Activated CD4-positive, alpha-beta T cell treated with anti-CD3 and anti-CD28 coated beads for 36 hours (primary cell): Measurements from ENCODE around the gene HSD17B8. TPM values are rescaled to one million over a fixed set of nuclear protein-coding genes. Genes with fewer than 3 reads are reported as not detected.

Experiments
- ATAC-seq: fragments of 200-7000 bp; cut with Tn5 transposase; one replicate; pipeline ENCODE4 v1.10.0; 2021; ENCODE audit warnings: mild to moderate bottlenecking, moderate library complexity
- CTCF ChIA-PET: fragments of 350-600 bp; sonication (Branson Sonifier 250); formaldehyde crosslinking; loops from one replicate; lab custom pipeline; 2021; ENCODE audit warnings: antibody characterized with exemption; lab: Charles Lee
- POLR2A ChIA-PET: fragments of 350-600 bp; sonication (Branson Sonifier 250); formaldehyde crosslinking; loops from one replicate; lab custom pipeline; 2021; ENCODE audit warnings: antibody characterized with exemption, inconsistent platforms; lab: Charles Lee
- DNase-seq: peaks from one replicate; pipeline ENCODE4 v3.0.0-alpha.2; 2020
- H3K27ac Mint-ChIP-seq: one replicate; pipeline ENCODE4 v1.8.0; 2021; ENCODE audit warnings: mixed read lengths
- H3K27me3 Mint-ChIP-seq: one replicate; pipeline ENCODE4 v1.8.0; 2021; ENCODE audit warnings: mixed read lengths
- H3K36me3 Mint-ChIP-seq: one replicate; pipeline ENCODE4 v1.8.0; 2021; ENCODE audit warnings: low read depth, mixed read lengths
- H3K4me1 Mint-ChIP-seq: one replicate; pipeline ENCODE4 v1.8.0; 2021; ENCODE audit warnings: mixed read lengths
- H3K4me3 Mint-ChIP-seq: one replicate; pipeline ENCODE4 v1.8.0; 2021; ENCODE audit warnings: mild to moderate bottlenecking, moderate library complexity, mixed read lengths
- H3K9me3 Mint-ChIP-seq: one replicate; pipeline ENCODE4 v1.8.0; 2021; ENCODE audit warnings: low read depth, mixed read lengths
- intact Hi-C, 2 experiments: fragments of 100-400 bp; cut with DNase I in 1 of 2; cut with micrococcal nuclease in 1 of 2; formaldehyde crosslinking; loops; one replicate each; pipeline versions ENCODE4 v1.14.2 to v1.15.1; 2022 to 2024; cut with DNase I, micrococcal nuclease
- total RNA-seq, 2 experiments: library from RNA; stranded (reverse); gene quantifications; one replicate each; pipeline ENCODE4 v1.2.3, GENCODE V29; 2021

The HSD17B8 gene
- total RNA-seq, 2 experiments from 2014 or later, result 23.4 to 33.2 TPM

DNA sequence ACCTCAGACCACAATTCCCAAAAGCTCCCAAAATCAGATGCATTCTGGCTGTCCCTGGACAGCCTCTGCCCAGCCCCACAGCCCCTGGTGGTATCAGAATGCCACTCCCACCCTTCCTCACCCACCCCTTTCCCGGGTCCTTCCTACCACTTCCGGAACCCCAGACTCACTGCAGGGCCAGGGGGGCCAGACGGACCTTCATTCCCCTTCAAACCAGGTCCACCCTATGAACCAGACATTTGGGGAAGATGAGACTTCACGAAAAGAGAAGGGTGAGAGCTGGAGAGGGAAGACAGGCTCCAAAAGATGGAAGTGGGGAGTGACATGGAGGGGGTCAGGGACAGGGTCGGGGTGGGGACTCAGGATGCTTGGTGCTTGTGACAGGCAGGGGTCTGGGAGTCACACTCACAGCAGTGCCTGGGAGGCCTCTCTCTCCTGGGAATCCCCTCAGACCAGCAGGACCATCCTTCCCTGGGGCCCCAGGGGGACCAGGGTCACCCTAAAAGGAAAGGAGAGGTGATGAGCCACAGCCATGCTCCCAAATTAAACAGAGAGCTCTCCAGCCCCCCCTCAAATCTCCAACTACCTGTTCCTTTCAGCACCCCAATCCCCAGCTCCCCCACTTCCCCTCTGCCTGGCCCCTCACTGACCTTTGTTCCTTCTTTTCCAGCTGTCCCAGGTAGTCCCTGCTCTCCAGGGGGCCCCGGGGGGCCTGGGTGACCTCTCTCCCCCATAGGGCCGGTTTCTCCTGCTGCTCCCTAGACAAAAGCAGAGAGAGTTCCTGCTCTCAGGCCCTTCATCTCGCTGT, 32.4 kb upstream of the HSD17B8 start:
- POLR2A ChIA-PET, result no interaction called here
- H3K4me1 Mint-ChIP-seq, result no peaks in the 10 kb centered on the region
- no peak for DNase-seq
- H3K27ac Mint-ChIP-seq, result no peak overlapping the region
- ATAC-seq, result no peak
- H3K36me3 Mint-ChIP-seq, result no peaks in the 10 kb centered on the region
- intact Hi-C loops, result no loop called here
- H3K4me3 Mint-ChIP-seq, result no peak overlapping the region
- CTCF ChIA-PET, result interaction anchor here (1.1 to 1.3 kb wide), 2 partner anchors 11 to 16 kb away, joined by 3 to 5 read pairs; no protein-coding TSS in a partner anchor
- no peaks in the 10 kb centered on the region for H3K9me3 Mint-ChIP-seq
- no peaks in the 10 kb centered on the region for H3K27me3 Mint-ChIP-seq

DNA sequence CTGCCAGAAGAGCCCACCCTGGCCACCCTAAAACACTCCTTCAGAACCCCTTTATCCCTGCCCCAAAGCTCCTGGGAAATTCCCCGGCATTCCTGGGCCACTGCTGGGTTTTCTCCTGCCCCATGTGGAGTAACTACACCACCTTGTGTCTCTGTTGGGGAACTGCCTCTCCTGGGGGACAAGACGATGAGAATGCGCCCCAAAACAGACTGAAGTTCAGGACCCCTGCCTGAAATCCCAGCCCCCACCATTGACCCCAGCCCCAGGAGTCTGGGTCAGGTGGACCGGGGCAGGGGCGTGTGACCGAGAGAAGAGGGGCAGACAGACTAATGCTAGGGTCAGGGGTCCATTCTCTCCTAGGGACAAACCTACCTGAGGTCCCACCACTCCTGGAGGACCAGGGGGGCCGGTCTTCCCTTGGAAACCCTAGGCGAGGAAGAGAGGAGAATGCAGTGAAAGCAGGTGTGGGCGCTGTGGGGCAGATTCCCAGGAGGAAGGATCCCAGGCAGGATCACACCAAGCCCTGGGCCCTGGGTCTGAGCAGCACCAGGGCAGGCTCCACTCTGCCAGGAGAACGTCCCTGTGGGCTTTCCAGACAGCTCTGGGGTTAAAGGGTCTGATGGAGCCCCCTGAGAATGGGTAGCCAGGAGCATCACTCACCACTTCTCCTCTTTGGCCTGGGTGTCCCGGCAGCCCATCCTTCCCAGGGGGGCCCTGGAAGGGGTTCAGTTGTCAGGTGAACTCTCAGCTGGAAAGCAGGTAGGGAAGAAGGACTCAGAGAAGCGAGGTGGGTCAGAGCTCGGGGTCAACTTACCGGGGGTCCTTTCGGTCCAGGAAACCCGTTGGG, 31.5 kb upstream of the HSD17B8 start:
- Mint-ChIP-seq H3K4me1 (no peaks in the 10 kb centered on the region), H3K4me3 (no peak overlapping the region), H3K27me3 (no peaks in the 10 kb centered on the region), H3K36me3 (no peaks in the 10 kb centered on the region), H3K9me3 (no peaks in the 10 kb centered on the region), H3K27ac (no peak overlapping the region)
- intact Hi-C loops, result no loop called here
- no peak for DNase-seq
- ChIA-PET POLR2A (no interaction called here), CTCF (interaction anchor here (0.6 to 1.5 kb wide), 6 partner anchors 11 to 303 kb away, joined by 3 to 9 read pairs (median 3); partner anchors contain the start of gene VPS52)
- no peak for ATAC-seq

DNA sequence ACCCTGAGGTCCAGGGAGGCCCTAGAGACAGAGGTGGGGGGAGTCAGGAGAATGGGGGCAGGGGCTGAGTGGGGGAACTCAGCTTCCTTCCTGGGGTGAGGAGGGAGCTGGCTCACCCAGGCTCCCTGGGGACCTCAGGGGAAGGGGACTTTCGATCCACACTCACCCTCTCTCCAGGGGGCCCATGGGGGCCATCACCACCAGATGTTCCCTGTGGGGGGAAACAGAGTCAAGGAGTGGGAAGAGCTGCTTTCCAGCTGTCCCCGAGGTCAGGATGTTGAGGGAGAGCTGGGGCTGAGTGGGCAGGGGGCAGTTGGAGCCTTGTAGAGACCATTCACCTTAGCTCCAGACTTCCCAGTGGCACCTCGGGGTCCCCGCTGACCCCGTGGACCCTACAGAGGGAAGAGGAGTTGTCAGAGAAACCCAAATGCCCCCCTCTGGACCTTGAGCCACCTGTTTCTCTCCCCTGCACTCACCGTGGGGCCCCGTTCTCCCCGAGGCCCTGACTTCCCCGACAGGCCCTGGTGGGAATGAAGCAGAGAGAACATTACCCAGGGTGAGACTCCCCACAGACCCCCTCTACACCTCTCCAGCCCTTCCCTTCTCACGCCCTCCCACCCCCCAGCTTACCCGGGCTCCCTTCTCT, 30.8 kb upstream of the HSD17B8 start:
- DNase-seq (no peak), ATAC-seq (no peak)
- intact Hi-C loops, result no loop called here
- ChIA-PET CTCF (interaction anchor here (0.6 to 1.5 kb wide), 6 partner anchors 12 to 304 kb away, joined by 3 to 9 read pairs (median 3); partner anchors contain the start of gene VPS52), POLR2A (no interaction called here)
- Mint-ChIP-seq H3K36me3 (no peaks in the 10 kb centered on the region), H3K27ac (no peak overlapping the region), H3K4me3 (no peak overlapping the region), H3K27me3 (no peaks in the 10 kb centered on the region), H3K9me3 (no peaks in the 10 kb centered on the region), H3K4me1 (no peaks in the 10 kb centered on the region)

DNA sequence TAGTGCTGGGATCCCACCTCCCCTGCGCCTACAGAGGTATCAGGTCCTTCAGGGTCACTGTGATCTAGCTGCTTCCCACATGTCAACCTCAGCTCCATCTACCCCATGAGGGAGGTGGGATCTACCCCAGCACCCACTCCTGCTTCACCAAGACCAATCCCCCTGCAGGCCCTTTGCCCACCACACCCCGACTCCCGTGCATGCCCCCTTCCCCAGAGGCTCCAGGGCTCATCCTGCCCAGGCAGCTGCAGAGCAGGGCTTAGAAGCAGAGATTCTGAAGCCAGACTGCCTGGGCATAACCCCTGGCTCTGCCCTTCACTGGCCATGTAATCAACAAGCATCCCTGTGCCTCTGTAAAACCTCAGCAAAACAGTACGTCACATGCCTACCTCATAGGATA, 29.7 kb upstream of the HSD17B8 start:
- Mint-ChIP-seq H3K27me3 (no peaks in the 10 kb centered on the region), H3K4me1 (no peaks in the 10 kb centered on the region), H3K4me3 (no peak overlapping the region), H3K27ac (no peak overlapping the region), H3K9me3 (no peaks in the 10 kb centered on the region), H3K36me3 (no peaks in the 10 kb centered on the region)
- ChIA-PET CTCF (interaction anchor here (0.9 to 1.1 kb wide), 2 partner anchors 27 to 307 kb away, joined by 3 to 4 read pairs; no protein-coding TSS in a partner anchor), POLR2A (no interaction called here)
- ATAC-seq (no peak), DNase-seq (no peak)
- intact Hi-C loops, result no loop called here

DNA sequence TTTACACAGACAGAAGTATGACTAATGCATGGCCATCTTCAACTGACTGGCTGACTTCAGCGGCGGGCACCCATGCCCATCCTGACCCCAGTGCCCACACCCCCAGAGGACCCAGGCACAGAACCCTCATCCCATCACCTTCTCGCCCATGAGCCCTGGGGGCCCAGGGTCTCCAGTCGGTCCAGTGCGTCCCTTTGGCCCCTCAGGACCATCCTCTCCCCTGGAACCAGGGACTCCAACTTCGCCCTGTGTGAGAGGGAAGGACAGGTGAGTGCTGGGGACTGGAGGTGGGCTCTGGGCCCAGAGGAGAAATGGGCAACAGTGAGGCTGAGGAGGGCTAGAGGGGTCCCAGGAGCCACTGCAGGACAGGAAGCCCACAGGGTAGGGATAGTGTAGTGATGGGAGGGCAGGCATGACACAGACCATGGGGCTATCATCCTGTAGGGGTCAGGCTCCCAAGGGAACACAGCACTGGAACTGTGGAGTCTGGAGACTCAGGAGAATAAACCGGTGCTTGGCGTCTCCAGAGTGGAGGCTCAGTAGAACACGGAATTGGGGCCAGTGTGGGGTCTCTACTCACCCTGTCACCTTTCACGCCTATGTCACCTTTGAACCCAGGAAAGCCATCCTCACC, 28.9 kb upstream of the HSD17B8 start:
- Mint-ChIP-seq H3K4me3 (no peak overlapping the region), H3K27ac (no peak overlapping the region), H3K36me3 (no peaks in the 10 kb centered on the region), H3K4me1 (no peaks in the 10 kb centered on the region), H3K27me3 (no peaks in the 10 kb centered on the region), H3K9me3 (no peaks in the 10 kb centered on the region)
- ATAC-seq, result no peak
- ChIA-PET POLR2A (no interaction called here), CTCF (interaction anchor here (0.6 kb wide), 1 partner anchor 73 kb away, joined by 3 read pairs; no protein-coding TSS in a partner anchor)
- DNase-seq, result no peak
- intact Hi-C loops, result no loop called here

DNA sequence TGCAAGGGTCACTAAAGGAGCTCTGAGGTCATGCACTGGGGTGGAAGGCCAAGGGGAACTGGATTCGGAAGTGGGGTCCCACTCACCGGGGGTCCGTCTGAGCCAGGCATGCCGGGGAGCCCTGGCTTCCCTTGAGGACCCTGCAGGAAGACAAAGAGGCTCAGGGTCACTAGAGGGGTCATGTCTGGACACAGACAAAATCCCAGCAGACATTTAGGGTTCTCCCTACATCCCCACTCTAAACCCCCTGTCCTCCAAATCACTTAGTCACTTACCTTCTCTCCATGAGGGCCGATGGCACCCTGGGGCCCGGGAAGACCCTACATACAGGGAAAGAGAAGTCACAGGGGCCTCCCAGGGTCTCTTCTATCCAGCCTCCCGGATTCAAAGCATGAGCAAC, 27.5 kb upstream of the HSD17B8 start:
- no peaks in the 10 kb centered on the region for H3K4me1 Mint-ChIP-seq
- no peaks in the 10 kb centered on the region for H3K9me3 Mint-ChIP-seq
- POLR2A ChIA-PET, result no interaction called here
- H3K27ac Mint-ChIP-seq, result no peak overlapping the region
- CTCF ChIA-PET, result interaction anchor here (1.5 kb wide), 1 partner anchor 21 kb away, joined by 5 read pairs; no protein-coding TSS in a partner anchor
- no peak for DNase-seq
- no peak overlapping the region for H3K4me3 Mint-ChIP-seq
- H3K36me3 Mint-ChIP-seq, result no peaks in the 10 kb centered on the region
- ATAC-seq, result no peak
- H3K27me3 Mint-ChIP-seq, result no peaks in the 10 kb centered on the region
- intact Hi-C loops, result no loop called here

DNA sequence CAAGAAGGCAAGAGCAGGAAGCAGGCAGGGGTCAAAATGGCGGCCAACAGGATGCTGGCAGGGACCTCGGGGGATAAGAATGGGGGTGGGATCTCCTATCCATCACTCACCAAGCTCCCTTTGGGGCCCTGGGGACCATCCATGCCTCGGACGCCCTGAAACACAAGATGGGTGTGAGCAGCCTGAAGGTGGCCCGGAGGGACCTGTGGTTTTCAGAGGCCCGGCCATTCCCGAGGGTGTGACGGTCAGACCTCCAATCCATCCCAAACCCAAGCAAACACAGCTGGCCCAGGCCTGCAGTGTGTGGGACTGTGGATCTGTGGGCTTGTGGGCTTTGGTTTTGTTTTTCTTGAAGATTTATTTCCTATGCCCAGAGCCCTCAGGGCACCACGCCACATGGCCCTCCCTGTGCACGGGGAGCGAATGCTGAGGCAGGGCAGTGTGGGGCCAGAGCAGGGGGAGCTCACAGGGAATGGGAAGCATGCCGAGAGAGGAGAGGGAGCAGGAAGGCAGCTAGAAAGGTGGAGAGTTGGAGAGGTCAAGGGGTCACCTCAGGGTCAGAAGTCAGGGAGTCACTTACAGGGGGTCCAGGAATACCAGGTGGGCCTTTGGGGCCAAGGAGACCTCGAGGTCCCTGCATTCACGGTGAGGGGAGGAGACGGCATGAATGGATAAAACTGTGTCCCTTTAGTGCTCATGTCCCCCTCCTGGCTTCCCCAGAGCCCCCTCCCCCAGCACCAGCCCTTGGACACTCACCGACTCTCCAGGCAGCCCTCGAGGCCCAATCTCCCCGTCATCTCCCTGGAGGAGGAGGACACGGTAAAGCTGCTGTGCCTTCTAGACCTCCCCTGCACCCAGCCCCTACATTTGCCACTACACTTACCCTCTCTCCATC, 26.7 kb upstream of the HSD17B8 start:
- ChIA-PET POLR2A (no interaction called here), CTCF (interaction anchor here (0.6 to 1.5 kb wide), 6 partner anchors 11 to 71 kb away, joined by 3 to 5 read pairs (median 3); no protein-coding TSS in a partner anchor)
- H3K4me1 Mint-ChIP-seq, result peaks cover 3% of the 10 kb centered on the region
- ATAC-seq, result no peak
- H3K9me3 Mint-ChIP-seq, result peaks cover 3% of the 10 kb centered on the region
- intact Hi-C loops, result no loop called here
- H3K4me3 Mint-ChIP-seq, result no peak overlapping the region
- no peaks in the 10 kb centered on the region for H3K27me3 Mint-ChIP-seq
- no peak for DNase-seq
- H3K36me3 Mint-ChIP-seq, result peaks cover 2% of the 10 kb centered on the region
- no peak overlapping the region for H3K27ac Mint-ChIP-seq

DNA sequence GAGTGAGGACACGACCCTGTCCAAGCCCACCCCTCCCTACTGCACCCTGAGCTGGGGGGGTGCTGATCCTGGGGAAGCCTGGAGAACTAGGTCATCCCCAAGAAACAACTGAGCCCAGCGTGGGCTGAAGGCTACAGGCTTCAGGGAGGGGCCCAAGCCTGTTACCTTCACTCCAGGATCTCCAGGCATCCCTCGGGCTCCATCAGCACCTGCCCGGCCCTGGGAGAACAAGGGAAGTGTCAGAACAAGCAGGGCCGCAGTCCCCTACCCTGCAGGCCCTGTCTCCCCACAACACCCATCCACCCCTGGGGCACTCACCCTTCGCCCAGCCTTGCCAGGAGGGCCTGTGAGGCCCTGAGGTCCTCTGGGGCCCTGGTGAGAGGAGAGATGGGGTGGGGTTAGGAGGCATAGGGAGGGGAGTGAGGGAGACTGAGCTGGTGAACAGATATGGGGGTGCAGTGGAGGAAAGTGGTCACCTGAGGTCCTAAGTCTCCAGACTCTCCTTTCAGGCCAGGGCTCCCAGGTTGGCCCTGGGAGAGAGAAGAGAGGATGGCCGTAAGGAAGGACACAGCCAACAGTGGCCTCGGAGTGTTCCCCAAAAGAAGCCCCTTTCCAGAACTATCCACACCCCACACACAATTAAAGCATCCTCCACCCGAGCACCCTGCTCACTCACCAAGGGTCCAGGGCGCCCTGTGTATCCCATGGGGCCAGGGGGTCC, 25.5 kb upstream of the HSD17B8 start:
- Mint-ChIP-seq H3K4me3 (no peak overlapping the region), H3K27ac (no peak overlapping the region), H3K9me3 (peaks cover 13% of the 10 kb centered on the region), H3K36me3 (peaks cover 14% of the 10 kb centered on the region), H3K4me1 (peaks cover 15% of the 10 kb centered on the region), H3K27me3 (no peaks in the 10 kb centered on the region)
- DNase-seq (no peak), ATAC-seq (no peak)
- CTCF ChIA-PET, result interaction anchor here (0.6 kb wide), 1 partner anchor 33 kb away, joined by 3 read pairs; no protein-coding TSS in a partner anchor
- intact Hi-C loops, result no loop called here
- POLR2A ChIA-PET, result no interaction called here

DNA sequence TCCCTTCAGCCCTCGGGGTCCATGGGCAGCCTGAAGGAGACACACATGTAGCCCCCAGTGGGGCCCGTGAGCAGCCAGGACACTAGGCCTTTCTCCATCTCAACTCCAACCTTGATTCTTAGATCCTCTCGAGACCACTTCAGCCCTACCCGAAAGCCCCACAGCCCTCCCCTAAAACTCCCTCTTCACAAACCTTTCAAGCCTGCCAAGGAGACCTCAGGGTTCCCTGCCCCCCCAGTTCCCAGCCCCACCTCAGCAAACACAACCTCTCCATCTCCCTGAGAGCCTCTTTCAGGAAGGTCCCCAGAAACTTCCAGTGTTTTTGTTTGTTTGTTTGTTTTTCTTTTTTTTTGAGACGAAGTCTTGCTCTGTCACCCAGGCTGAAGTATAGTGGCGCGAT, 23.3 kb upstream of the HSD17B8 start:
- ATAC-seq, result no peak
- POLR2A ChIA-PET, result no interaction called here
- CTCF ChIA-PET, result no interaction called here
- H3K27me3 Mint-ChIP-seq, result no peaks in the 10 kb centered on the region
- DNase-seq, result no peak
- H3K9me3 Mint-ChIP-seq, result peaks cover 17% of the 10 kb centered on the region
- H3K4me3 Mint-ChIP-seq, result no peak overlapping the region
- intact Hi-C loops, result no loop called here
- H3K36me3 Mint-ChIP-seq, result peaks cover 22% of the 10 kb centered on the region
- H3K4me1 Mint-ChIP-seq, result peaks cover 23% of the 10 kb centered on the region
- H3K27ac Mint-ChIP-seq, result no peak overlapping the region
